Cardiac fibroblast (primary cell): Measurements from ENCODE around the gene CENATAC.
A peak's percentile ranks its signal among the peaks of the same experiment; 100 is the strongest.
"Not testable (repeated sequence)": the region's sequence is repeated elsewhere in the genome, so short reads cannot be mapped to it uniquely, and the experiment has no call there.

ENCODE experiments used
- DNase-seq, 2 donors: peaks; one replicate each; pipeline versions ENCODE4 v3.0.0 to v3.0.0-alpha.2; 2010; ENCODE audit warnings: low read depth in 2 of 2
- H3K4me3 ChIP-seq, 2 donors: replicated peaks in 1 of 2; 1 replicate in 1 of 2; 2 replicates in 1 of 2; pipeline ENCODE4 v1.5.1; 2011; ENCODE audit warnings: low read depth in 2 of 2, low read length in 2 of 2, mild to moderate bottlenecking in 2 of 2, moderate library complexity in 1 of 2
- CTCF ChIP-seq: IDR thresholded peaks from one replicate; pipeline ENCODE4 v1.5.1; 2011; ENCODE audit warnings: low read depth, mild to moderate bottlenecking, low read length, inconsistent platforms

CENATAC gene

GRCh38 chr11:118997627-118998387 lies at the start of gene CENATAC:
TSS of gene CENATAC (plus strand) at chr11:118998138. CDS start at chr11:118998198, 60 bp downstream.
- DNase-seq, result peak; percentile 88 to 90
- TF ChIP-seq CTCF, result no peak
- peak within 1 kb of the TSS; percentile 91 to 92 for H3K4me3 ChIP-seq

GRCh38 chr11:118953265-118953664 lies 44.7 kb upstream of the CENATAC start:
- no peak for TF ChIP-seq CTCF
- DNase-seq, result peak; percentile 27 to 31
- H3K4me3 ChIP-seq, result no peak overlapping the region

- not testable (repeated sequence) for DNase-seq
Observed at GRCh38 chr11:118953976-118954375, 44.0 kb upstream of the CENATAC start.

GRCh38 chr11:118956094-118956846 lies 41.7 kb upstream of the CENATAC start, which contains the start of gene UPK2:
TSS of gene UPK2 (plus strand) at chr11:118956298. CDS start at chr11:118956351, 53 bp downstream.
- TF ChIP-seq CTCF, result peak; percentile 98
- H3K4me3 ChIP-seq, result no peak within 1 kb of the TSS
- DNase-seq, result peak; percentile 77 to 83

More at GRCh38 chr11:118953976-118954375, 44.0 kb upstream of the CENATAC start:
- not testable (repeated sequence) for H3K4me3 ChIP-seq

GRCh38 chr11:118956847-118957469 lies 41.0 kb upstream of the CENATAC start:
- no peak overlapping the region for H3K4me3 ChIP-seq
- TF ChIP-seq CTCF, result no peak
- DNase-seq, result no peak

GRCh38 chr11:118957549-118957948 lies 40.4 kb upstream of the CENATAC start:
- no peak for DNase-seq
- no peak overlapping the region for H3K4me3 ChIP-seq
- TF ChIP-seq CTCF, result no peak

GRCh38 chr11:118957968-118958367 lies 40.0 kb upstream of the CENATAC start:
- H3K4me3 ChIP-seq, result no peak overlapping the region
- TF ChIP-seq CTCF, result no peak
- DNase-seq, result no peak
